PC-9 (cell line): ENCODE measurements around the gene AVEN. TPM values are rescaled to one million over a fixed set of nuclear protein-coding genes. Genes with fewer than 3 reads are reported as not detected.

Source experiments
- BruUV-seq: library from RNA; stranded (reverse); fragments of 400-500 nt; replicated peaks from 2 replicates; lab custom pipeline; 2021; lab: Mats Ljungman, UMichigan
- CTCF ChIA-PET: fragments of 300-600 bp; sonication (Branson Sonifier 250); formaldehyde crosslinking; loops from one replicate; lab custom pipeline; 2022; ENCODE audit warnings: antibody characterized with exemption; lab: Charles Lee
- POLR2A ChIA-PET: fragments of 300-600 bp; sonication (Branson Sonifier 250); formaldehyde crosslinking; loops from one replicate; lab custom pipeline; 2022; ENCODE audit warnings: antibody characterized with exemption; ENCODE audit not compliant: unreplicated experiment; lab: Charles Lee
- DNase-seq, 2 experiments: peaks; one replicate each; pipeline versions ENCODE4 v3.0.0 to v3.0.0-alpha.2; 2015 to 2022; ENCODE audit warnings: mixed read lengths in 1 of 2
- H2AFZ ChIP-seq: fragments of 200-600 bp; sonication (generic); 2 replicates; pipeline ENCODE4 v1.8.1; 2017; ENCODE audit warnings: antibody characterized with exemption
- H3F3A ChIP-seq: fragments of 200-600 bp; sonication (generic); 2 replicates; pipeline ENCODE4 v1.8.1; 2017; ENCODE audit warnings: antibody characterized with exemption, mild to moderate bottlenecking, low read depth; ENCODE audit not compliant: insufficient read depth
- H3K27ac ChIP-seq: fragments of 200-600 bp; sonication (generic); 2 replicates; pipeline ENCODE4 v1.6.1; 2016; ENCODE audit warnings: mixed run types
- H3K27me3 ChIP-seq: fragments of 200-600 bp; sonication (generic); 2 replicates; pipeline ENCODE4 v1.6.1; 2016; ENCODE audit warnings: low read depth, mixed run types; ENCODE audit not compliant: insufficient read depth
- H3K36me3 ChIP-seq: fragments of 200-600 bp; sonication (generic); 2 replicates; pipeline ENCODE4 v1.6.1; 2016; ENCODE audit warnings: low read depth, mixed run types
- H3K4me1 ChIP-seq: fragments of 200-600 bp; sonication (generic); replicated peaks from 2 replicates; pipeline ENCODE4 v1.6.1; 2016; ENCODE audit warnings: mixed run types; ENCODE audit not compliant: insufficient read depth
- H3K4me2 ChIP-seq: fragments of 200-600 bp; sonication (generic); 2 replicates; pipeline ENCODE4 v1.6.1; 2017; ENCODE audit warnings: mixed run types
- H3K4me3 ChIP-seq: fragments of 200-600 bp; sonication (generic); 2 replicates; pipeline ENCODE4 v1.6.1; 2016; ENCODE audit warnings: mixed run types
- H3K79me2 ChIP-seq: fragments of 200-600 bp; sonication (generic); 2 replicates; pipeline ENCODE4 v1.6.1; 2017; ENCODE audit warnings: low read depth, mixed run types
- H3K9me2 ChIP-seq: fragments of 200-600 bp; sonication (generic); 2 replicates; pipeline ENCODE4 v1.8.1; 2017; ENCODE audit warnings: mild to moderate bottlenecking; ENCODE audit not compliant: insufficient read depth
- H3K9me3 ChIP-seq: fragments of 200-600 bp; sonication (generic); 2 replicates; pipeline ENCODE4 v1.8.1; 2016; ENCODE audit warnings: low read depth; ENCODE audit not compliant: insufficient read depth
- H4K20me1 ChIP-seq: fragments of 200-600 bp; sonication (generic); 2 replicates; pipeline ENCODE4 v1.8.1; 2017; ENCODE audit not compliant: insufficient read depth
- EZH2 ChIP-seq: fragments of 200-600 bp; sonication (generic); IDR thresholded peaks from 2 replicates; pipeline ENCODE4 v1.8.0; 2017; ENCODE audit warnings: antibody characterized with exemption, low read depth
- intact Hi-C: fragments of 100-400 bp; cut with micrococcal nuclease; formaldehyde crosslinking; loops from one replicate; pipeline ENCODE4 v1.10.0; 2022; ENCODE audit not compliant: unreplicated experiment
- total RNA-seq: library from RNA; stranded (reverse); gene quantifications from 2 replicates; pipeline ENCODE4 v1.2.3, GENCODE V29; 2021
- TF ChIP-seq, protein P1 (sequence below): fragments of 200-600 bp; sonication (generic); conservative IDR thresholded peaks from 2 replicates; pipeline ENCODE4 v1.6.1; 2017; ENCODE audit warnings: mixed run types, antibody characterized with exemption, mild to moderate bottlenecking, moderate library complexity

Gene AVEN
- total RNA-seq, 1 experiment from 2014 or later, result 8.7 TPM

DNA sequence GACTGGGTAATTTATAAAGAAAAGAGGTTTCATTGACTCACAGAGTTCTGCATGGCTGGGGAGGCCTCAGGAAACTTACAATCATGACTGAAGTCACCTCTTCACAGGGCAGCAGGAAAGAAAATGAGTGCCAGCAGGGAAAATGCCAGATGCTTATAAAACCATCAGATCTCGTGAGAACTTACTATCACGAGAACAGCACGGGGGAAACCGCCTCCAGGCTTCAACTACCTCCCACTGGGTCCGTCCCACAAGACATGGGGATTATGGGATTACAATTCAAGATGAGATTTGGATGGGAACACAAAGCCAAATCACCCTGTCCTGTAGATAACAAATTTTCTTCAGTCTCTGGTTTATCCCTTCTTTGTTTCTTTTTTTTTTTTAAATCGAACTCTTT lies 31.0 kb upstream of the AVEN start:
- no TSS peak for BruUV-seq
- Histone ChIP-seq H3K4me3 (no peak overlapping the region), H2AFZ (no peak overlapping the region), H3K36me3 (no peaks in the 10 kb centered on the region), H3F3A (no peaks in the 10 kb centered on the region), H3K79me2 (no peaks in the 10 kb centered on the region), H3K4me1 (no peaks in the 10 kb centered on the region), H3K4me2 (no peak overlapping the region), H3K9me3 (no peaks in the 10 kb centered on the region), H3K27me3 (no peaks in the 10 kb centered on the region), H3K9me2 (no peaks in the 10 kb centered on the region), H4K20me1 (no peaks in the 10 kb centered on the region), H3K27ac (no peak overlapping the region)
- ChIA-PET CTCF (no interaction called here), POLR2A (no interaction called here)
- intact Hi-C loops, result no loop called here
- no peak for DNase-seq
- no peak for TF ChIP-seq EZH2
- TF ChIP-seq, protein P1, sequence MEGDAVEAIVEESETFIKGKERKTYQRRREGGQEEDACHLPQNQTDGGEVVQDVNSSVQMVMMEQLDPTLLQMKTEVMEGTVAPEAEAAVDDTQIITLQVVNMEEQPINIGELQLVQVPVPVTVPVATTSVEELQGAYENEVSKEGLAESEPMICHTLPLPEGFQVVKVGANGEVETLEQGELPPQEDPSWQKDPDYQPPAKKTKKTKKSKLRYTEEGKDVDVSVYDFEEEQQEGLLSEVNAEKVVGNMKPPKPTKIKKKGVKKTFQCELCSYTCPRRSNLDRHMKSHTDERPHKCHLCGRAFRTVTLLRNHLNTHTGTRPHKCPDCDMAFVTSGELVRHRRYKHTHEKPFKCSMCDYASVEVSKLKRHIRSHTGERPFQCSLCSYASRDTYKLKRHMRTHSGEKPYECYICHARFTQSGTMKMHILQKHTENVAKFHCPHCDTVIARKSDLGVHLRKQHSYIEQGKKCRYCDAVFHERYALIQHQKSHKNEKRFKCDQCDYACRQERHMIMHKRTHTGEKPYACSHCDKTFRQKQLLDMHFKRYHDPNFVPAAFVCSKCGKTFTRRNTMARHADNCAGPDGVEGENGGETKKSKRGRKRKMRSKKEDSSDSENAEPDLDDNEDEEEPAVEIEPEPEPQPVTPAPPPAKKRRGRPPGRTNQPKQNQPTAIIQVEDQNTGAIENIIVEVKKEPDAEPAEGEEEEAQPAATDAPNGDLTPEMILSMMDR, result no peak

DNA sequence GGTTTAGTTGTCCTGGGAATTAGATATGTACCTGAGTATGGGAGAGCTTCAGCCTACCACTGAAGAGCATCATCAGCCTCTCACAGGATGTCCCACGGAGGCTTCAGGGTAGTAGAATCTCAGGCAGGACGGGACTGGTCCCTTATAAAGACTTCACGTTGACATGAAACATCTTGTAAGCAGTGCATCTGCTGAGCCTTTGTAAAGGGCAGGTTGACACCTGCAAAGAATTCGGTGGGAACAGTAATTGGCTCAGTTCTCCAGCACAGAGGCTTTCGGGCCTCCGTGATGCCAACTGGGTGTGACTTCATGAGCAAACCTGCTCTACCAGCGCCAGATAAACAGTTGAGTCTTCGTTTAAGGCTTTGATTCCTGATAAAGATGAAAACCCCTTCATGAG lies 26.9 kb upstream of the AVEN start:
- intact Hi-C loops, result no loop called here
- Histone ChIP-seq H3K27me3 (no peaks in the 10 kb centered on the region), H3K36me3 (no peaks in the 10 kb centered on the region), H3K4me2 (no peak overlapping the region), H3K27ac (no peak overlapping the region), H3K79me2 (no peaks in the 10 kb centered on the region), H3K9me3 (no peaks in the 10 kb centered on the region), H2AFZ (no peak overlapping the region), H3F3A (no peaks in the 10 kb centered on the region), H4K20me1 (no peaks in the 10 kb centered on the region), H3K4me3 (no peak overlapping the region), H3K9me2 (no peaks in the 10 kb centered on the region), H3K4me1 (no peaks in the 10 kb centered on the region)
- no peak for DNase-seq
- TF ChIP-seq, protein P1, result no peak
- POLR2A ChIA-PET, result no interaction called here
- CTCF ChIA-PET, result no interaction called here
- no TSS peak for BruUV-seq

DNA sequence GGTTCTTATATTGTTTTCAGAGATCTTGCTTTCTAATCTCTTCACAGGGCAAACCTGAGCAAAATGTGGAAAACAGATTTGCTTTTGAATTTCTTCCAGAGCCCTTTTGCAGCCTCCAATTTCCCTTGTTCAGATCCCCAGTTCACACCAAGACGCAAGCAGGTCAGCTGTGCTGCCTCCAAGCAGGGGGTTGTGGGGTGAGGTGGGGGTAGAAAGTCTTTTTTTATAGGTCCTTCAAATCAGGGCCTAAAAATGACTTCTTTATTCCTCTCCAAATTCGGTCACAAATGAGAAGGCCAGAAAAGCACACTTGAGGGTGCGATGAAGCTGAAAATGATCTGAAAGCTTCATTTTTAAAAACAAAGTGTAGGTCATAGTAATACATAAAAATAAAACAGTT lies 26.3 kb upstream of the AVEN start:
- DNase-seq, result no peak
- intact Hi-C loops, result no loop called here

More for the DNA sequence above, 26.3 kb upstream of the AVEN start:
- Histone ChIP-seq H3K4me1 (no peaks in the 10 kb centered on the region), H4K20me1 (no peaks in the 10 kb centered on the region), H3K4me2 (no peak overlapping the region), H3K79me2 (no peaks in the 10 kb centered on the region), H3K27ac (no peak overlapping the region), H3K27me3 (no peaks in the 10 kb centered on the region), H2AFZ (no peak overlapping the region), H3F3A (no peaks in the 10 kb centered on the region), H3K9me2 (no peaks in the 10 kb centered on the region), H3K9me3 (no peaks in the 10 kb centered on the region), H3K36me3 (no peaks in the 10 kb centered on the region), H3K4me3 (no peak overlapping the region)
- CTCF ChIA-PET, result no interaction called here
- no peak for TF ChIP-seq EZH2
- TF ChIP-seq, protein P1, result no peak
- no TSS peak for BruUV-seq
- POLR2A ChIA-PET, result no interaction called here
